ENCODE results near the gene AVPI1. TPM values are rescaled to one million over a fixed set of nuclear protein-coding genes. Genes with fewer than 3 reads are reported as not detected.
A peak's percentile ranks its signal among the peaks of the same experiment; 100 is the strongest.

AVPI1 gene
- total RNA-seq, 1 donor from 2014 or later = 5.6 TPM

- DNase-seq (ENCODE audit: low read depth) = peak; percentile 35
- Mint-ChIP-seq H3K4me1 (ENCODE audit: low read depth, unreplicated experiment) (peaks cover 14% of the 10 kb centered on the region), H3K27me3 (ENCODE audit: low read depth, unreplicated experiment) (no peaks in the 10 kb centered on the region), H3K9me3 (ENCODE audit: unreplicated experiment) (no peaks in the 10 kb centered on the region), H3K36me3 (ENCODE audit: low read depth, unreplicated experiment) (no peaks in the 10 kb centered on the region), H3K4me3 (ENCODE audit: unreplicated experiment) (no peak overlapping the region), H3K27ac (ENCODE audit: unreplicated experiment) (peak overlapping the region; percentile 41)
- H3K4me1 ChIP-seq (ENCODE audit: insufficient read depth, low read length) = peaks cover 31% of the 10 kb centered on the region
- TF ChIP-seq CTCF (IDR thresholded peaks at IDR 0.05; ENCODE audit: insufficient read depth, low read depth, low read length) = no peak
- no peaks in the 10 kb centered on the region for H3K36me3 ChIP-seq (ENCODE audit: insufficient read depth, low read length)
- H3K79me2 ChIP-seq (ENCODE audit: insufficient read depth, low read length) = no peaks in the 10 kb centered on the region
- H2AFZ ChIP-seq (ENCODE audit: low read depth, low read length) = no peak overlapping the region
- H3K9me3 ChIP-seq (ENCODE audit: insufficient read depth, low read depth, low read length) = no peaks in the 10 kb centered on the region
- no peak overlapping the region for H3K4me3 ChIP-seq (ENCODE audit: insufficient read depth, low read depth, low read length)
- H3K27me3 ChIP-seq (ENCODE audit: insufficient read depth, low read length) = no peaks in the 10 kb centered on the region
- no peak for FAIRE-seq
- no peak overlapping the region for H3K27ac ChIP-seq (ENCODE audit: low read depth, low read length)
- H4K20me1 ChIP-seq (ENCODE audit: insufficient read depth, low read length) = no peaks in the 10 kb centered on the region
- no peak overlapping the region for H3K9ac ChIP-seq (ENCODE audit: low read length)
- H3K4me2 ChIP-seq (ENCODE audit: low read length) = peak overlapping the region; percentile 38
These were observed 3.3 kb downstream of the AVPI1 start for GRCh38 chr10:97683556-97684367.

- DNase-seq (ENCODE audit: low read depth) = no peak
- no peak for TF ChIP-seq CTCF (IDR thresholded peaks at IDR 0.05; ENCODE audit: insufficient read depth, low read depth, low read length)
- no peak for TF ChIP-seq EZH2 (IDR thresholded peaks at IDR 0.05; ENCODE audit: insufficient read depth, low read length)
- H3K9ac ChIP-seq (ENCODE audit: low read length) = no peak overlapping the region
- no peak overlapping the region for H3K4me3 Mint-ChIP-seq (ENCODE audit: unreplicated experiment)
- H4K20me1 ChIP-seq (ENCODE audit: insufficient read depth, low read length) = peaks cover 4% of the 10 kb centered on the region
- peaks cover 7% of the 10 kb centered on the region for H3K36me3 Mint-ChIP-seq (ENCODE audit: low read depth, unreplicated experiment)
- no peak overlapping the region for H3K4me2 ChIP-seq (ENCODE audit: low read length)
- H3K79me2 ChIP-seq (ENCODE audit: insufficient read depth, low read length) = no peaks in the 10 kb centered on the region
- no peaks in the 10 kb centered on the region for H3K9me3 ChIP-seq (ENCODE audit: insufficient read depth, low read depth, low read length)
- no peaks in the 10 kb centered on the region for H3K27me3 ChIP-seq (ENCODE audit: insufficient read depth, low read length)
- H3K36me3 ChIP-seq (ENCODE audit: insufficient read depth, low read length) = peaks cover 3% of the 10 kb centered on the region
- no peaks in the 10 kb centered on the region for H3K27me3 Mint-ChIP-seq (ENCODE audit: low read depth, unreplicated experiment)
- no peak for FAIRE-seq
- no peak overlapping the region for H3K27ac Mint-ChIP-seq (ENCODE audit: unreplicated experiment)
- no peak overlapping the region for H2AFZ ChIP-seq (ENCODE audit: low read depth, low read length)
- peaks cover 17% of the 10 kb centered on the region for H3K4me1 ChIP-seq (ENCODE audit: insufficient read depth, low read length)
- H3K9me3 Mint-ChIP-seq (ENCODE audit: unreplicated experiment) = no peaks in the 10 kb centered on the region
- H3K4me1 Mint-ChIP-seq (ENCODE audit: low read depth, unreplicated experiment) = peaks cover 10% of the 10 kb centered on the region
- no peak overlapping the region for H3K27ac ChIP-seq (ENCODE audit: low read depth, low read length)
- H3K4me3 ChIP-seq (ENCODE audit: insufficient read depth, low read depth, low read length) = no peak overlapping the region
These were observed 5.0 kb downstream of the AVPI1 start for GRCh38 chr10:97682042-97682441.

GRCh38 chr10:97679594-97679993 lies 7.4 kb downstream of the AVPI1 start:
- no peak overlapping the region for H3K4me3 Mint-ChIP-seq (ENCODE audit: unreplicated experiment)
- H3K36me3 Mint-ChIP-seq (ENCODE audit: low read depth, unreplicated experiment) = peaks cover 10% of the 10 kb centered on the region
- Histone ChIP-seq H2AFZ (ENCODE audit: low read depth, low read length) (no peak overlapping the region), H4K20me1 (ENCODE audit: insufficient read depth, low read length) (peaks cover 7% of the 10 kb centered on the region), H3K9ac (ENCODE audit: low read length) (no peak overlapping the region), H3K27me3 (ENCODE audit: insufficient read depth, low read length) (no peaks in the 10 kb centered on the region), H3K4me1 (ENCODE audit: insufficient read depth, low read length) (no peaks in the 10 kb centered on the region), H3K79me2 (ENCODE audit: insufficient read depth, low read length) (no peaks in the 10 kb centered on the region), H3K36me3 (ENCODE audit: insufficient read depth, low read length) (peaks cover 14% of the 10 kb centered on the region), H3K9me3 (ENCODE audit: insufficient read depth, low read depth, low read length) (no peaks in the 10 kb centered on the region), H3K27ac (ENCODE audit: low read depth, low read length) (no peak overlapping the region), H3K4me2 (ENCODE audit: low read length) (no peak overlapping the region), H3K4me3 (ENCODE audit: insufficient read depth, low read depth, low read length) (no peak overlapping the region)
- no peak overlapping the region for H3K27ac Mint-ChIP-seq (ENCODE audit: unreplicated experiment)
- H3K27me3 Mint-ChIP-seq (ENCODE audit: low read depth, unreplicated experiment) = no peaks in the 10 kb centered on the region
- DNase-seq (ENCODE audit: low read depth) = no peak
- TF ChIP-seq EZH2 (IDR thresholded peaks at IDR 0.05; ENCODE audit: insufficient read depth, low read length) (no peak), CTCF (IDR thresholded peaks at IDR 0.05; ENCODE audit: insufficient read depth, low read depth, low read length) (no peak)
- no peaks in the 10 kb centered on the region for H3K9me3 Mint-ChIP-seq (ENCODE audit: unreplicated experiment)
- no peak for FAIRE-seq
- peaks cover 12% of the 10 kb centered on the region for H3K4me1 Mint-ChIP-seq (ENCODE audit: low read depth, unreplicated experiment)

Measured in astrocyte (in vitro differentiated cells and primary cell).